Stimulated activated effector memory CD8-positive, alpha-beta T cell treated with anti-CD3 and anti-CD28 coated beads, Interleukin-12 subunit alpha, Interleukin-12 subunit beta, amount 100 ng/mL, for 72 hours (primary cell): ENCODE results near the gene KMT2C.

ENCODE experiments used
- ATAC-seq: fragments of 150-1000 bp; cut with Tn5 transposase; 2 replicates; pipeline ENCODE4 v1.10.0; 2021
- DNase-seq, 2 donors: peaks; one replicate each; pipeline ENCODE4 v3.0.0; 2021 to 2022; ENCODE audit warnings: low spot score in 2 of 2
- H3K27ac Mint-ChIP-seq: one replicate; pipeline ENCODE4 v1.8.0; 2022; ENCODE audit warnings: mild to moderate bottlenecking, mixed read lengths
- H3K36me3 Mint-ChIP-seq: one replicate; pipeline ENCODE4 v1.8.0; 2022; ENCODE audit warnings: mild to moderate bottlenecking, mixed read lengths
- H3K4me1 Mint-ChIP-seq: one replicate; pipeline ENCODE4 v1.8.0; 2022; ENCODE audit warnings: mixed read lengths
- H3K4me3 Mint-ChIP-seq: one replicate; pipeline ENCODE4 v1.8.0; 2022; ENCODE audit warnings: mild to moderate bottlenecking, mixed read lengths
- H3K9me3 Mint-ChIP-seq: one replicate; pipeline ENCODE4 v1.8.0; 2022; ENCODE audit warnings: mixed read lengths

KMT2C gene

DNA sequence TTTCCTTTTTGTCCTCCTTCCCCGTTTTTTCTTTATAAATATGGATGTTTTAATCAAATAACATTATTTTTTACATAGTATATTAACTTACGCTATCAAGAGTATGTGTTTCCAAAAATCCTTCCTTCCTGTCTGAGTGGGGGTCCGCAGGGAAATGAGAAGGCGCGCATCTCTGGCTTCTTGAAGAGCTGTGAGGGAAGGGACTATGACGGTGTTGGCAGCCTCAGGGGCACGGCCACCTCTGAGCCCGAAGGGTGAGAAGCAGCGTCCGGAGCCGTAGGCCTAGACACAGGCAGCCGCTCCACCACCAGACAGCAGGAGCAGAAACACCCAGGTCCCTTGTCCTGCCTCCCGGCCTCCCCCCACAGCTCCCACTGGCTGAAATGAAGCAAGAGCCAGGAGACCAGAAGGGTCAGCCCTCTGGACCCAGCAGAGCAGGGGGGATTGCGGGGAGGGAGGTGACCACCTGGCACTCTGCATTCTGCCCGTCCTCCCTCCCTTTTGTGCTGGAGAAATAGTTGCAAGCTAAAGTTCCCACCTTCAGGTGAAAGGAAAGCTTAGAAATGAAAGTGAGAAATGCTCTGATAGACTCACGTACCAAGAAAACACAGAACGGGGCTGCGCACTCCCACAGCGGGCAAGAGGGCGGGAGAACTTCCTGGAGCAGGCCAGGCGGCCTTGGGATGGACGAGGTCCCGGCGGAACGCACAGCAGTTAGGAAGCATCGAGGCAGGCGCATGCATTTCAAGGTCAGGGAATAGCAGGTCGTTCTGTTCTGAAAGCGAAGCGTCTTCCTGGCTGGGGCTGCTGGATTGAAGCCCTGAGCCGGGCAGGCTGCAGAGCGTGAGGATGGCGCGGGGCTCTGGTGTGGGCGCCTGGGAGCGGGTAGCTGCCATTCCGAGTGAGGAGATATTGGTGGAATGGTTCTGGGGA is 304.9 kb downstream of the KMT2C start:
- H3K4me3 Mint-ChIP-seq: no peak overlapping the region
- H3K4me1 Mint-ChIP-seq: peaks cover 14% of the 10 kb centered on the region
- no peak for DNase-seq
- H3K9me3 Mint-ChIP-seq: no peaks in the 10 kb centered on the region
- H3K36me3 Mint-ChIP-seq: peaks cover 70% of the 10 kb centered on the region
- ATAC-seq: no peak
- H3K27ac Mint-ChIP-seq: peak overlapping the region; percentile 67

DNA sequence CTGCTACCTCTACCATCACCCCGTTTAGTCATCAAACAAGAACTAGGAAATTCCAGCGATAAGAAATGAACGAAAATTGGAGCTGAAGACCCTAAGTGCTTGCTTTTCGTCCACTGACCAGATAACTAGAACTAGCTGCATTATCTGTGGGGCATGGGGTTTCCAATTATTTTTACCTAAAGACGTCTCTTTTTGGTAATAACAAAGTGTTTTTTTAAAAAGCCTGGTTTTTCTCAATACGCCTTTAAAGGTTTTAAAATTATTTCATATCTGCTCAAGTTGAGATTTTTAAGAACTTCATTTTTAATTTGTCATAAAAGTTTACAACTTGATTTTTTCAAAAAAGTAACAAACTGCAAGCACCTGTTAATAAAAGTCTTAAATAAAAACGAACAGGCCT is 306.1 kb downstream of the KMT2C start:
- H3K36me3 Mint-ChIP-seq: peaks cover 77% of the 10 kb centered on the region
- no peak for ATAC-seq
- H3K4me3 Mint-ChIP-seq: no peak overlapping the region
- H3K9me3 Mint-ChIP-seq: peaks cover 4% of the 10 kb centered on the region
- H3K4me1 Mint-ChIP-seq: peaks cover 14% of the 10 kb centered on the region
- no peak for DNase-seq
- H3K27ac Mint-ChIP-seq: no peak overlapping the region

DNA sequence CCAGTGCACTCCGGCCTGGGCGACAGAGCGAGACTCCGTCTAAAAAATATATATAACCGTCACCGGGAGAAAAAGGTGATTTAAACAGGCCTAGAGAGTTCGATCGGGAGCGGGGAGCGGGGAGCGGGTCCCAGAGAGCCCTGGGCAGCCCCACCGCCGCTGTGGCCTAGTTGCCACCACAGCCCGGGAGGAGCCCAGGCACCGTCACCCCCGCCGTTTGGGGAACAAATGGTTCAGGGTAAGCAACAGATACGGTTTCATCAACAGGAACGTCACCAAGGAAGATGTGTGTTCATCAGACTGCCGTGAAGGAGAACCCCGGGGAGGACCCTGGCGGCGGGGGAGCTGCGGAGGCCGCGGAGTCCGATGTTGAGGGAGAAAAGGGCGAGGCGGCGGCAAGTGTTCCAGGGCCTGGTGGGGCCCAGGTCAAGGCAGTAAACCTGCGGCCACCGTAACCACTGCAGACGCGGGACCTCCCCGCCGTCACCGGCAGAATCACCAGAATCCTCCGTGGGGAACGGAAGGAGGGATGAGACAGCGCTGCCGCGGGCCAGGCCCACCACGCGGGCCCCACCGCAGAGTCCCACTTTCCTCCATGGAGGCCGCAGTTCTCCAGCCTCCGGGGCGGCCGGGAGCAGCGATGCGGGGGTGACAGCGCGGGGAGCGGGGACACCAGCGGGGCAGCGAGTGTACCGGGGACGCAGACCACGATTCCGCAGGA is 306.9 kb downstream of the KMT2C start:
- H3K9me3 Mint-ChIP-seq: peaks cover 9% of the 10 kb centered on the region

DNA sequence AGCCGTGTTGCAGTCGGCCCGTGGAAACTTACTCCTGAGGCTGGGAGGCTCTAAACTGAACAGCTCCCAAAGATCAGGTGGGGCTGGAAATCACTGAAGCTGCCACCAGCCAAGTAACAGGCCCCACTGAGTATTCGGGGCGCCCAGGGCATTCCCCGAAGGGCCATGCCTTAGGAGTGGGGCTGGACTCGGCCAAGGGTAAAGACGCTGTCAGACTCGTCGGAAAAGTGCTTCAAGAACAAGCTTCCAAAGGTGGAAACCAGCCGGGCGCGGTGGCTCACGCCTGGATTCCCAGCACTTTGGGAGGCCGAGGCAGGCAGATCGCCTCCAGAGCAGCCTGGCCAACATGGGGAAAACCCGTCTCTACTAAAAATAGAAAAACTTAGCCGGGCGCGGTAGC is 307.6 kb downstream of the KMT2C start:
- no peak overlapping the region for H3K4me3 Mint-ChIP-seq
- ATAC-seq (no peak), DNase-seq (no peak)
- peaks cover 9% of the 10 kb centered on the region for H3K9me3 Mint-ChIP-seq
- H3K27ac Mint-ChIP-seq: peak overlapping the region; percentile 52
- H3K4me1 Mint-ChIP-seq: peaks cover 14% of the 10 kb centered on the region
- H3K36me3 Mint-ChIP-seq: peaks cover 77% of the 10 kb centered on the region

More for the DNA sequence above, 306.9 kb downstream of the KMT2C start:
- no peak overlapping the region for H3K27ac Mint-ChIP-seq
- no peak for ATAC-seq
- DNase-seq: no peak
- peaks cover 14% of the 10 kb centered on the region for H3K4me1 Mint-ChIP-seq
- H3K4me3 Mint-ChIP-seq: no peak overlapping the region
- H3K36me3 Mint-ChIP-seq: peaks cover 77% of the 10 kb centered on the region

DNA sequence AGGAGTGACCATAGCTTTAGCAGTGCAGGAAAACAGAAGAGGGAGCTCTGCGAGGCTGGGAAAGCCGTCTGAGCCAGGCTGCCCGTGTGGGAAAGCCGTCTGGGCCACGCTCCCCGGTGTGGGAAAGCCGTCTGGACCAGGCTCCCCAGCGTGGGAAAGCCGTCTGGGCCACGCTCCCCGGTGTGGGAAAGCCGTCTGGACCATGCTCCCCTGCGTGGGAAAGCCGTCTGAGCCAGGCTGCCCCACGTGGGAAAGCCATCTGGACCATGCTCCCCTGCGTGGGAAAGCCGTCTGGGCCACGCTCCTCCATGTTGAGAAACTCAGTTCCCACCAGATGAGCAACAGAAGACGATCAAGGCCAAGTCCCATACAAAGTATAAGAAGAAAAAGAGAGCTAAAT is 308.6 kb downstream of the KMT2C start:
- Mint-ChIP-seq H3K4me3 (no peak overlapping the region), H3K4me1 (peaks cover 14% of the 10 kb centered on the region), H3K9me3 (peaks cover 9% of the 10 kb centered on the region), H3K27ac (peak overlapping the region; percentile 52), H3K36me3 (peaks cover 87% of the 10 kb centered on the region)
- no peak for DNase-seq
- ATAC-seq: no peak

DNA sequence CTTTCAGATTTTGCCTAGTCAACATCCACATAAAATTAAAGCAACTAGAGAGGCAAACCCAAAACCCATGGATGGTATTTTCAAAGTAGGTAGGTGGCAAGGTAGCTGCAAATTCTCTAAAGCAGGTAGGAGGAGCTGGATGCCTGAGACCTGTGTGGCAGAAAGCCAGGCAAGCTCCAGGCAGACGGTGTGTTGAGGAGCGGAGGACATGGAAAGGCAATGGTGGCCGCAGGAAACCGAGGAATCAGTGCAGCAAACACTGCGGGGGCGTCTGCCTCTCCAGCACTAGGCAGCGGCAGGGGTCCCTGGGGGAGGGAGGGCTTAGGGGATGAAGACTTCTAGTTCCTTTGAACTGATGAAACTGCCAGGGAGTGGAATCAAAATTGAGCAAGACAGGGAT is 309.1 kb downstream of the KMT2C start:
- Mint-ChIP-seq H3K4me3 (no peak overlapping the region), H3K27ac (peak overlapping the region; percentile 52), H3K36me3 (peaks cover 89% of the 10 kb centered on the region), H3K9me3 (peaks cover 9% of the 10 kb centered on the region), H3K4me1 (peaks cover 14% of the 10 kb centered on the region)
- ATAC-seq (no peak), DNase-seq (no peak)

- Mint-ChIP-seq H3K4me1 (peaks cover 11% of the 10 kb centered on the region), H3K4me3 (no peak overlapping the region), H3K36me3 (peaks cover 89% of the 10 kb centered on the region)
Observed at GRCh38 chr7:152122540-152122939, 313.3 kb downstream of the KMT2C start.

DNA sequence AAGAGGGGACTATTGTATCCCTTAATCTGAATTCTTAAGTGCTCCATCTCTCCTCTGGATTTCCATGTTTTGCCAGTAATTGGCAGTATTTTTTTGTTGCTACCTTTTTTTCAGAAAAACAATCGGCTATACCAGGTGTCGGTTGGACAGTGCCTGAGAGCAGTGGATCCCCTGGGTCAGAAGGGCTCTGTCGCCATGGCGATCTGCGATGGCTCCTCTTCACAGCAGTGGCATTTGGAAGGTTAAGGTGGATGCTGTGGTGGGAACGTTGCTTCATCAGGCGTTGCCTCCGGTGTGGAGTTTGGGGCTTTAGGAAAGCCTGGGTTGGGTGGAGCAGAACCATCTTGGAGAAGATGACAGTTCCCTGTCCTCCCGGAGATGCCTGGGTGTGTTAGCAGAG is 314.4 kb downstream of the KMT2C start:
- Mint-ChIP-seq H3K4me3 (no peak overlapping the region), H3K36me3 (peaks cover 89% of the 10 kb centered on the region), H3K27ac (no peak overlapping the region), H3K9me3 (peaks cover 9% of the 10 kb centered on the region), H3K4me1 (peaks cover 5% of the 10 kb centered on the region)
- DNase-seq (no peak), ATAC-seq (no peak)

More at GRCh38 chr7:152122540-152122939, 313.3 kb downstream of the KMT2C start:
- Mint-ChIP-seq H3K27ac (no peak overlapping the region), H3K9me3 (peaks cover 9% of the 10 kb centered on the region)
- DNase-seq: no peak
- ATAC-seq: no peak

GRCh38 chr7:152120776-152121175 is 315.0 kb downstream of the KMT2C start:
- Mint-ChIP-seq H3K9me3 (peaks cover 9% of the 10 kb centered on the region), H3K4me3 (no peak overlapping the region), H3K4me1 (peaks cover 5% of the 10 kb centered on the region), H3K36me3 (peaks cover 90% of the 10 kb centered on the region), H3K27ac (peak overlapping the region; percentile 63)
- DNase-seq (no peak), ATAC-seq (no peak)

DNA sequence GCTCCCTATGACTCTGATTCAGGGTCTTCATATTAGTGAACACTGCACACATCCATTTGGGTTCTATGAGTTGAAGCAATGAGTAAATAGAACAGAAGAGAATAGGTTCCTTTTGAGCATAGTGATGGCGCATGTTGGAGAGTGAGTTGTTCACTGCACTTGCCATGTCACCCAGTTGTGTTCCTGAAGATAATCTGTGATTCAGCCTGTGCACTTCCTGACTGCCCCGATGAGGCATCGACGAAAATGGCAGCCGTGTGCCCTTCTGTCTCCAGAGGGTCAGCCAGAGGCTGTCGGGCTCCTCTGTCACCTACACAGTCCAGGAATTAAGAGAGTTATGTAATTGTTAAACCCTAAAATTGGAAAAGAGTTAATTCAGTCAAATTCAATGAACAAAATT is 315.6 kb downstream of the KMT2C start:
- Mint-ChIP-seq H3K4me1 (peaks cover 5% of the 10 kb centered on the region), H3K9me3 (peaks cover 9% of the 10 kb centered on the region), H3K4me3 (no peak overlapping the region), H3K36me3 (peaks cover 92% of the 10 kb centered on the region), H3K27ac (peak overlapping the region; percentile 63)
- peak in 1 of 2 donors; percentile 29 for DNase-seq
- ATAC-seq: no peak

- H3K4me1 Mint-ChIP-seq: peaks cover 5% of the 10 kb centered on the region
- DNase-seq (peak in 1 of 2 donors; percentile 25), ATAC-seq (no peak)
- no peaks in the 10 kb centered on the region for H3K9me3 Mint-ChIP-seq
- peak overlapping the region; percentile 29 for H3K27ac Mint-ChIP-seq
- H3K4me3 Mint-ChIP-seq: no peak overlapping the region
- peaks cover 87% of the 10 kb centered on the region for H3K36me3 Mint-ChIP-seq
Observed at GRCh38 chr7:152117356-152117755, 318.4 kb downstream of the KMT2C start.

GRCh38 chr7:152115021-152115718 is 320.6 kb downstream of the KMT2C start:
- H3K27ac Mint-ChIP-seq: no peak overlapping the region
- DNase-seq (no peak), ATAC-seq (no peak)
- H3K9me3 Mint-ChIP-seq: no peaks in the 10 kb centered on the region
- H3K4me1 Mint-ChIP-seq: no peaks in the 10 kb centered on the region
- peaks cover 74% of the 10 kb centered on the region for H3K36me3 Mint-ChIP-seq
- no peak overlapping the region for H3K4me3 Mint-ChIP-seq

DNA sequence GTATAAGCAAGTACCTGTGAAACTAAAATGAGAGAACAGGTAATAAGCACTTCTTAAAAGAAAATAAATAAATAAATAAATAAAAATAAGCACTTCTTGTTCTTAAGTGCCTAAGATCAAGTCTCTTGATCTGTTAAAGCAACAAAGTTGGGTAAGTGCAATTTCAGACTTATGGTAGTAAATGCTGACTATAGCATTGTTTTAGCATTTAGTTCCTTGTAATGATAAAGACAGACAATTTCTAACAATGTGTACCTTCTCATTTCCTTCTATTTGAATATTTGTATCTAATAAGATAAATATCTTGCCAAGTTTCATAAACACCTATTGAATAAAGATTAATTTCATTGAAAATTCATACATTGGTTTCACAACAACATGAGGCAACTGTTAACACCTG is 323.0 kb downstream of the KMT2C start:
- Mint-ChIP-seq H3K36me3 (peaks cover 65% of the 10 kb centered on the region), H3K4me1 (no peaks in the 10 kb centered on the region), H3K27ac (no peak overlapping the region), H3K4me3 (no peak overlapping the region), H3K9me3 (no peaks in the 10 kb centered on the region)
- no peak for DNase-seq
- no peak for ATAC-seq

GRCh38 chr7:152108359-152108758 is 327.4 kb downstream of the KMT2C start:
- no peaks in the 10 kb centered on the region for H3K4me1 Mint-ChIP-seq
- H3K4me3 Mint-ChIP-seq: no peak overlapping the region
- peaks cover 57% of the 10 kb centered on the region for H3K36me3 Mint-ChIP-seq
- H3K27ac Mint-ChIP-seq: peak overlapping the region; percentile 54
- H3K9me3 Mint-ChIP-seq: no peaks in the 10 kb centered on the region
- no peak for ATAC-seq
- no peak for DNase-seq

- Mint-ChIP-seq H3K9me3 (no peaks in the 10 kb centered on the region), H3K27ac (peak overlapping the region; percentile 54), H3K36me3 (peaks cover 57% of the 10 kb centered on the region), H3K4me3 (no peak overlapping the region), H3K4me1 (no peaks in the 10 kb centered on the region)
- ATAC-seq (no peak), DNase-seq (no peak)
Observed at GRCh38 chr7:152107945-152108344, 327.9 kb downstream of the KMT2C start.
